Stomach (tissue), 9 donors: ENCODE data around the gene GREB1L. TPM values are rescaled to one million over a fixed set of nuclear protein-coding genes. Genes with fewer than 3 reads are reported as not detected.

Experiments used
- DNase-seq, 2 donors: peaks; one replicate each; pipeline versions ENCODE4 v3.0.0 to v3.0.0-alpha.2; 2013 to 2019
- H3K27ac ChIP-seq, 5 donors: fragments of 200-600 bp in 4 of 5; sonication (generic) in 4 of 5; one replicate each; pipeline ENCODE4 v1.5.1; 2013 to 2019; ENCODE audit warnings: mild to moderate bottlenecking in 1 of 5, moderate library complexity in 1 of 5
- H3K27me3 ChIP-seq, 3 donors: fragments of 200-600 bp; sonication (generic); one replicate each; pipeline ENCODE4 v1.5.1; 2017 to 2019; ENCODE audit warnings: mixed run types in 1 of 3
- H3K36me3 ChIP-seq, 4 donors: fragments of 200-600 bp; sonication (generic); 1 replicate in 3 of 4; 2 replicates in 1 of 4; pipeline ENCODE4 v1.5.1; 2016 to 2019
- H3K4me1 ChIP-seq, 4 donors: fragments of 200-600 bp; sonication (generic); one replicate each; pipeline ENCODE4 v1.5.1; 2016 to 2019
- H3K4me3 ChIP-seq, 4 donors: fragments of 200-600 bp; sonication (generic) in 3 of 4; one replicate each; pipeline ENCODE4 v1.5.1; 2016 to 2019; ENCODE audit warnings: mild to moderate bottlenecking in 1 of 4
- H3K9me3 ChIP-seq, 4 donors: fragments of 200-600 bp; sonication (generic); one replicate each; pipeline ENCODE4 v1.5.1; 2016 to 2019
- CTCF ChIP-seq, 7 experiments: fragments of 450-650 bp in 4 of 7; fragments of 200-600 bp in 3 of 7; sonication (generic) in 3 of 7; IDR thresholded peaks; one replicate each; pipeline ENCODE4 v1.5.1; 2016 to 2019; ENCODE audit warnings: antibody characterized with exemption in 7 of 7, control low read depth in 2 of 7, mild to moderate bottlenecking in 1 of 7
- EP300 ChIP-seq: sonication (generic); formaldehyde crosslinking; IDR thresholded peaks from one replicate; pipeline ENCODE4 v1.6.1; 2017; ENCODE audit warnings: antibody characterized with exemption
- POLR2A ChIP-seq, 4 donors: fragments of 450-650 bp; IDR thresholded peaks; one replicate each; pipeline ENCODE4 v1.6.1; 2016; ENCODE audit warnings: antibody characterized with exemption in 4 of 4, control low read depth in 2 of 4, mild to moderate bottlenecking in 1 of 4, moderate library complexity in 1 of 4
- POLR2AphosphoS5 ChIP-seq, 3 donors: sonication (generic); formaldehyde crosslinking; IDR thresholded peaks; one replicate each; pipeline ENCODE4 v1.6.1; 2016; ENCODE audit warnings: antibody characterized with exemption in 3 of 3
- WGBS, 5 donors: extraction: QIAGEN DNeasy Blood & Tissue Kit in 3 of 5; methylation state at CpG; one replicate each; pipeline versions ENCODE4 v1.1.5 to v1.1.7; 2013 to 2018; 5-methylcytosine and 5-hydroxymethylcytosine counted together
- intact Hi-C: fragments of 100-400 bp; cut with DNase I; formaldehyde crosslinking; loops from one replicate; pipeline ENCODE4 v1.15.1; 2023; ENCODE audit warnings: low total_unique reads
- polyA plus RNA-seq, 3 donors: library from polyadenylated mRNA; stranded (reverse); fragments of 200-250 nt; gene quantifications; one replicate each; pipeline ENCODE4 v1.2.3, GENCODE V29; 2013
- total RNA-seq, 5 donors: library from RNA; depleted of rRNA; stranded (reverse); fragments of >200 nt; gene quantifications; one replicate each; pipeline versions ENCODE4 v1.1.0 to v1.2.3, GENCODE V29; 2014 to 2016
- donor health status: healthy with polysubstance abuse.
- donor health status: Bipolar disorder and iron deficiency.
- donor health status: healthy.

GREB1L gene
- total and polyA plus RNA-seq, 8 donors = 0.15 to 77.6 (median 0.45) TPM; not detected in 1

- no peak for TF ChIP-seq POLR2AphosphoS5 (IDR thresholded peaks at IDR 0.05)
- no peak for TF ChIP-seq CTCF (IDR thresholded peaks at IDR 0.05)
- TF ChIP-seq EP300 = no peak
- DNase-seq = no peak
- Histone ChIP-seq H3K27ac (no peak overlapping the region), H3K36me3 (no peaks in the 10 kb centered on the region), H3K27me3 (no peaks in the 10 kb centered on the region), H3K4me1 (no peaks in the 10 kb centered on the region), H3K4me3 (no peak overlapping the region), H3K9me3 (no peaks in the 10 kb centered on the region)
- intact Hi-C loops = no loop called here
- 57 to 73% (median 63%) methylated on average over 5 of the region's 5 CpGs for WGBS, 5 donors
Measured at GRCh38 chr18:21335927-21336488, 94.0 kb downstream of the GREB1L start.

GRCh38 chr18:21336846-21337245 is 94.8 kb downstream of the GREB1L start:
- intact Hi-C loops = no loop called here
- Histone ChIP-seq H3K36me3 (no peaks in the 10 kb centered on the region), H3K9me3 (no peaks in the 10 kb centered on the region), H3K4me3 (no peak overlapping the region), H3K4me1 (no peaks in the 10 kb centered on the region), H3K27me3 (no peaks in the 10 kb centered on the region), H3K27ac (no peak overlapping the region)
- WGBS, 5 donors = 80 to 93% (median 85%) methylated on average over 2 of the region's 2 CpGs
- DNase-seq = no peak
- TF ChIP-seq EP300 = no peak
- no peak for TF ChIP-seq CTCF (IDR thresholded peaks at IDR 0.05)
- TF ChIP-seq POLR2A (IDR thresholded peaks at IDR 0.05) = no peak
- no peak for TF ChIP-seq POLR2AphosphoS5 (IDR thresholded peaks at IDR 0.05)

- WGBS, 5 donors = 70 to 86% (median 74%) methylated on average over 2 of the region's 2 CpGs
- TF ChIP-seq CTCF (IDR thresholded peaks at IDR 0.05) (no peak), EP300 (no peak), POLR2AphosphoS5 (IDR thresholded peaks at IDR 0.05) (no peak), POLR2A (IDR thresholded peaks at IDR 0.05) (no peak)
- Histone ChIP-seq H3K9me3 (no peaks in the 10 kb centered on the region), H3K36me3 (no peaks in the 10 kb centered on the region), H3K4me1 (no peaks in the 10 kb centered on the region), H3K27ac (no peak overlapping the region), H3K4me3 (no peak overlapping the region), H3K27me3 (no peaks in the 10 kb centered on the region)
- DNase-seq = no peak
- intact Hi-C loops = no loop called here
Measured at GRCh38 chr18:21341141-21341540, 99.1 kb downstream of the GREB1L start.

- no peaks in the 10 kb centered on the region for H3K9me3 ChIP-seq
- intact Hi-C loops = no loop called here
- 19 to 58% (median 38%) methylated on average over 1 of the region's 1 CpG for WGBS, 5 donors
- H3K27ac ChIP-seq = no peak overlapping the region
- H3K36me3 ChIP-seq = no peaks in the 10 kb centered on the region
- no peaks in the 10 kb centered on the region for H3K27me3 ChIP-seq
- no peak for DNase-seq
- no peak overlapping the region for H3K4me3 ChIP-seq
- TF ChIP-seq POLR2A (IDR thresholded peaks at IDR 0.05) = no peak
- no peak for TF ChIP-seq CTCF (IDR thresholded peaks at IDR 0.05)
- no peaks in the 10 kb centered on the region for H3K4me1 ChIP-seq
Measured at GRCh38 chr18:21342372-21342771, 100.3 kb downstream of the GREB1L start.
